GM12878 (cell line): ENCODE data around the gene SLC18A3. TPM values are rescaled to one million over a fixed set of nuclear protein-coding genes. Genes with fewer than 3 reads are reported as not detected.

Experiments used
- ATAC-seq: fragments of 200-7000 bp; cut with Tn5 transposase; 3 replicates; pipeline ENCODE4 v1.9.1; 2020; ENCODE audit warnings: mild to moderate bottlenecking, moderate library complexity
- BruUV-seq: library from RNA; stranded (reverse); fragments of 400-500 nt; replicated peaks from 2 replicates; lab custom pipeline; 2021; lab: Mats Ljungman, UMichigan
- CTCF ChIA-PET: fragments of 300-600 bp; sonication (Branson Sonifier 250); formaldehyde crosslinking; extraction: SDS; loops from one replicate; lab custom pipeline; 2021; ENCODE audit warnings: inconsistent platforms; lab: Yijun Ruan, JAX
- POLR2A ChIA-PET: fragments of 350-600 bp; formaldehyde crosslinking; extraction: SDS; loops from one replicate; lab custom pipeline; 2021; ENCODE audit warnings: inconsistent platforms; lab: Charles Lee
- RAD21 ChIA-PET: fragments of 300-600 bp; sonication (Branson Sonifier 250); formaldehyde crosslinking; loops from one replicate; lab custom pipeline; 2023; ENCODE audit warnings: antibody characterized with exemption; ENCODE audit not compliant: unreplicated experiment; lab: Charles Lee
- SMC1A ChIA-PET: fragments of 300-600 bp; sonication (Branson Sonifier 250); formaldehyde crosslinking; loops from one replicate; lab custom pipeline; 2023; ENCODE audit not compliant: unreplicated experiment, uncharacterized antibody; lab: Charles Lee
- DNase-seq: peaks from one replicate; pipeline ENCODE4 v3.0.0-alpha.2; 2011; ENCODE audit warnings: low read depth, low spot score
- FAIRE-seq: peaks from 3 replicates; lab custom pipeline; 2011; peaks lifted over from hg19 to GRCh38; lab: Jason Lieb, UNC
- H2AFZ ChIP-seq: 2 replicates; pipeline ENCODE4 v1.6.0; 2011; ENCODE audit warnings: low read depth, low read length, control low read depth; ENCODE audit not compliant: control insufficient read depth
- H3K27ac ChIP-seq: 2 replicates; pipeline ENCODE4 v1.5.1; 2011; ENCODE audit warnings: control low read depth; ENCODE audit not compliant: control insufficient read depth, insufficient read depth
- H3K27me3 ChIP-seq, 2 experiments: replicated peaks in 1 of 2; 2 replicates each; pipeline versions ENCODE4 v1.6.0 to v1.6.1; 2011; ENCODE audit warnings: low read length in 1 of 2; ENCODE audit not compliant: control insufficient read depth in 2 of 2, insufficient read depth in 2 of 2
- H3K36me3 ChIP-seq, 2 experiments: 2 replicates each; pipeline ENCODE4 v1.5.1; 2011; ENCODE audit warnings: low read length in 1 of 2; ENCODE audit not compliant: control insufficient read depth in 2 of 2, insufficient read depth in 2 of 2
- H3K4me1 ChIP-seq: 2 replicates; pipeline ENCODE4 v1.6.1; 2011; ENCODE audit warnings: mild to moderate bottlenecking, low read length, moderate library complexity, mixed read lengths; ENCODE audit not compliant: control insufficient read depth, insufficient read depth
- H3K4me2 ChIP-seq: 2 replicates; pipeline ENCODE4 v1.6.0; 2011; ENCODE audit warnings: control low read depth; ENCODE audit not compliant: control insufficient read depth, insufficient read depth
- H3K4me3 ChIP-seq: fragments of 200-600 bp; sonication (generic); 2 replicates; pipeline ENCODE4 v1.5.1; 2016
- H3K79me2 ChIP-seq: 2 replicates; pipeline ENCODE4 v1.6.0; 2011; ENCODE audit warnings: low read length; ENCODE audit not compliant: control insufficient read depth, insufficient read depth
- H3K9ac ChIP-seq: 2 replicates; pipeline ENCODE4 v1.8.0; 2011; ENCODE audit warnings: low read length, control low read depth, mixed read lengths; ENCODE audit not compliant: control insufficient read depth, insufficient read depth
- H3K9me3 ChIP-seq: replicated peaks from 3 replicates; pipeline ENCODE4 v1.5.1; 2011; ENCODE audit warnings: mild to moderate bottlenecking, low read length; ENCODE audit not compliant: control insufficient read depth, insufficient read depth
- H4K20me1 ChIP-seq: 2 replicates; pipeline ENCODE4 v1.6.0; 2011; ENCODE audit not compliant: control insufficient read depth, insufficient read depth
- BCL3 ChIP-seq: IDR thresholded peaks from 2 replicates; pipeline ENCODE4 v1.6.1; 2011; ENCODE audit warnings: borderline replicate concordance, low read depth, mild to moderate bottlenecking, moderate library complexity, low read length; ENCODE audit not compliant: insufficient read depth, poor library complexity, severe bottlenecking
- BMI1 ChIP-seq: fragments of 450-650 bp; IDR thresholded peaks from 2 replicates; pipeline ENCODE4 v1.6.1; 2016; ENCODE audit warnings: mild to moderate bottlenecking, moderate library complexity, borderline replicate concordance
- CHD1 ChIP-seq: IDR thresholded peaks from 2 replicates; pipeline ENCODE4 v1.6.1; 2012; ENCODE audit warnings: low read depth, low read length, improper control_type of control experiment
- CHD4 ChIP-seq: fragments of 200-600 bp; sonication (generic); IDR thresholded peaks from 2 replicates; pipeline ENCODE4 v1.6.1; 2016; ENCODE audit warnings: mild to moderate bottlenecking
- CTCF ChIP-seq, 3 experiments: IDR thresholded peaks in 2 of 3; conservative IDR thresholded peaks in 1 of 3; 2 replicates each; pipeline ENCODE4 v1.5.1; 2011; ENCODE audit warnings: low read depth in 3 of 3, low read length in 3 of 3, mild to moderate bottlenecking in 3 of 3, control low read depth in 2 of 3, moderate library complexity in 2 of 3, inconsistent platforms in 1 of 3, mixed read lengths in 1 of 3; ENCODE audit not compliant: control insufficient read depth in 2 of 3, insufficient read depth in 1 of 3; ENCODE audit errors: extremely low read depth in 1 of 3
- GATAD2B ChIP-seq: fragments of 450-650 bp; conservative IDR thresholded peaks from 2 replicates; pipeline ENCODE4 v1.6.1; 2017; ENCODE audit warnings: low read depth, mild to moderate bottlenecking, moderate library complexity
- JUNB ChIP-seq: IDR thresholded peaks from 2 replicates; pipeline ENCODE4 v1.6.1; 2016; ENCODE audit warnings: antibody characterized with exemption, mild to moderate bottlenecking
- JUND ChIP-seq: IDR thresholded peaks from 2 replicates; pipeline ENCODE4 v1.6.1; 2012; ENCODE audit warnings: low read depth, mild to moderate bottlenecking, low read length, improper control_type of control experiment, moderate library complexity
- PAX5 ChIP-seq: IDR thresholded peaks from 2 replicates; pipeline ENCODE4 v1.6.1; 2011; ENCODE audit warnings: low read depth, low read length, borderline replicate concordance
- PAX8 ChIP-seq: fragments of 450-650 bp; IDR thresholded peaks from 2 replicates; pipeline ENCODE4 v1.6.1; 2017; ENCODE audit warnings: mild to moderate bottlenecking, moderate library complexity
- RBBP5 ChIP-seq: fragments of 200-600 bp; sonication (generic); conservative IDR thresholded peaks from 2 replicates; pipeline ENCODE4 v1.6.1; 2016
- SP1 ChIP-seq: IDR thresholded peaks from one replicate; pipeline ENCODE4 v1.6.1; 2011; ENCODE audit warnings: low read depth, low read length
- SPI1 ChIP-seq: IDR thresholded peaks from 2 replicates; pipeline ENCODE4 v1.6.1; 2011; ENCODE audit warnings: low read depth, mild to moderate bottlenecking, low read length, moderate library complexity, borderline replicate concordance; ENCODE audit not compliant: insufficient read depth
- STAT3 ChIP-seq: IDR thresholded peaks from 2 replicates; pipeline ENCODE4 v1.6.1; 2011; ENCODE audit warnings: low read depth, low read length, improper control_type of control experiment
- TCF3 ChIP-seq: IDR thresholded peaks from 2 replicates; pipeline ENCODE4 v1.6.1; 2012; ENCODE audit warnings: low read depth, mild to moderate bottlenecking, low read length, borderline replicate concordance; ENCODE audit not compliant: insufficient read depth
- ZBTB4 ChIP-seq: fragments of 450-650 bp; formaldehyde crosslinking; IDR thresholded peaks from 2 replicates; pipeline ENCODE4 v1.4.0; 2022; ENCODE audit warnings: mild to moderate bottlenecking, moderate library complexity
- ZSCAN29 ChIP-seq: fragments of 450-650 bp; IDR thresholded peaks from 2 replicates; pipeline ENCODE4 v1.6.1; 2017; ENCODE audit warnings: mild to moderate bottlenecking, moderate library complexity
- WGBS: methylation state at CpG from one replicate; pipeline ENCODE4 v1.1.6; 2016; ENCODE audit warnings: low lambda C conversion rate; ENCODE audit not compliant: insufficient replicate concordance, insufficient coverage; ENCODE audit errors: missing lambda C conversion rate; 5-methylcytosine and 5-hydroxymethylcytosine counted together
- in situ Hi-C: fragments of 300-500 bp; cut with MboI; formaldehyde crosslinking; loops from 9 replicates; pipeline ENCODE4 v1.14.3; 2018; ENCODE audit warnings: mixed read lengths
- intact Hi-C: fragments of 100-400 bp; cut with micrococcal nuclease; formaldehyde crosslinking; loops from one replicate; pipeline ENCODE4 v1.14.2; 2022; ENCODE audit not compliant: unreplicated experiment
- polyA plus RNA-seq, 11 experiments: library from polyadenylated mRNA; depleted of rRNA in 4 of 11; unstranded in 6 of 11; stranded (reverse) in 5 of 11; fragments of >200 nt; fragmentation: Nextera tagmentation in 4 of 11; fragmentation: Illumina TruSeq in 1 of 11; extraction: Ambion mirVana in 4 of 11; extraction: Trizol in 1 of 11; gene quantifications; 1 replicate in 1 of 11; 2 replicates in 10 of 11; pipeline versions ENCODE4 v1.2.1 to v1.2.3, GENCODE V29; 2011 to 2016; ENCODE audit warnings: inconsistent platforms in 2 of 11, missing spikeins in 2 of 11, low read depth in 1 of 11
- total RNA-seq, 4 experiments: library from RNA; depleted of rRNA in 3 of 4; stranded (reverse); fragments of >200 nt in 3 of 4; fragmentation: Illumina TruSeq in 1 of 4; extraction: Trizol in 1 of 4; gene quantifications; 2 replicates each; pipeline versions ENCODE4 v1.2.1 to v1.2.3, GENCODE V29; 2013 to 2021

The SLC18A3 gene
- total and polyA plus RNA-seq, 10 of the 15 experiments (the other 5 are each of a cell fraction or from before 2014, with no cell fraction given) = not detected

- Histone ChIP-seq H3K27me3 (no peaks in the 10 kb centered on the region), H3K79me2 (no peaks in the 10 kb centered on the region), H3K4me3 (no peak overlapping the region), H3K9me3 (peaks cover 2% of the 10 kb centered on the region; the same call in 2 of the 3 replicates), H3K9ac (no peak overlapping the region), H3K4me1 (no peaks in the 10 kb centered on the region), H3K4me2 (no peak overlapping the region), H2AFZ (no peak overlapping the region), H4K20me1 (no peaks in the 10 kb centered on the region), H3K27ac (no peak overlapping the region), H3K36me3 (no peaks in the 10 kb centered on the region)
- ChIA-PET RAD21 (no interaction called here), SMC1A (no interaction called here), POLR2A (no interaction called here), CTCF (no interaction called here)
- intact Hi-C loops = no loop called here
- ATAC-seq = 0 out of 3 replicates have a peak, but pooled peaks have one; percentile 27
- WGBS = 4% methylated on average over 2 of the region's 2 CpGs
- no peak for FAIRE-seq
- no peak for DNase-seq
- BruUV-seq = no TSS peak
- in situ Hi-C loops = no loop called here
- TF ChIP-seq CHD1 (no peak), ZBTB4 (no peak), STAT3 (no peak), SP1 (no peak), BMI1 (no peak), SPI1 (no peak), GATAD2B (no peak), PAX8 (no peak), CHD4 (no peak), JUNB (no peak), TCF3 (no peak), RBBP5 (no peak), BCL3 (no peak), JUND (no peak), CTCF (IDR thresholded peaks at IDR 0.05 in 2 of 3, conservative IDR thresholded peaks at IDR 0.05 in 1 of 3; ENCODE audit: control insufficient read depth in 2 of 3, extremely low read depth in 1 of 3, insufficient read depth in 1 of 3, low read depth in 3 of 3, low read length in 3 of 3) (no peak), PAX5 (no peak), ZSCAN29 (no peak)
These were observed 38.7 kb upstream of the SLC18A3 start for GRCh38 chr10:49571388-49571787.
